ENCODE measurements around the gene CELF4.

CELF4 gene

GRCh38 chr18:37222999-37223378 is 342.6 kb downstream of the CELF4 start:
- ChIA-PET CTCF (no interaction called here), POLR2A (no interaction called here)
- Histone ChIP-seq H3K36me3 (ENCODE audit: control insufficient read depth in 4 of 4, insufficient read depth in 4 of 4, low read length in 3 of 4) (peaks cover 0 to 2% (median 0%) of the 10 kb centered on the region in 4 experiments), H3K27me3 (replicated peaks in 2 of 5; ENCODE audit: control insufficient read depth in 4 of 5, insufficient read depth in 5 of 5, low read length in 4 of 5) (no peaks in the 10 kb centered on the region), H3K9me3 (ENCODE audit: control extremely low read depth in 1 of 5, control insufficient read depth in 4 of 5, insufficient read depth in 2 of 5, low read depth in 1 of 5, low read length in 4 of 5) (peaks cover 0 to 14% (median 0%) of the 10 kb centered on the region in 5 experiments), H3K27ac (ENCODE audit: insufficient read depth in 1 of 2, low read depth in 1 of 2, low read length in 2 of 2, poor library complexity in 1 of 2, severe bottlenecking in 2 of 2) (no peak overlapping the region), H3K4me3 (ENCODE audit: control insufficient read depth in 1 of 7, extremely low read depth in 1 of 7, insufficient read depth in 4 of 7, low read depth in 2 of 7, low read length in 6 of 7) (no peak overlapping the region), H3K4me1 (ENCODE audit: control extremely low read depth in 1 of 4, control insufficient read depth in 4 of 4, insufficient read depth in 4 of 4, low read length in 3 of 4) (no peaks in the 10 kb centered on the region)
- DNase-seq = no peak
- 100% methylated on average over 1 of the region's 5 CpGs for WGBS (ENCODE audit: insufficient coverage)

- Histone ChIP-seq H3K27me3 (replicated peaks in 2 of 5; ENCODE audit: control insufficient read depth in 4 of 5, insufficient read depth in 5 of 5, low read length in 4 of 5) (no peaks in the 10 kb centered on the region), H3K4me3 (ENCODE audit: control insufficient read depth in 1 of 7, extremely low read depth in 1 of 7, insufficient read depth in 4 of 7, low read depth in 2 of 7, low read length in 6 of 7) (no peak overlapping the region), H3K27ac (ENCODE audit: insufficient read depth in 1 of 2, low read depth in 1 of 2, low read length in 2 of 2, poor library complexity in 1 of 2, severe bottlenecking in 2 of 2) (no peak overlapping the region), H3K36me3 (ENCODE audit: control insufficient read depth in 4 of 4, insufficient read depth in 4 of 4, low read length in 3 of 4) (peaks cover 0 to 2% (median 0%) of the 10 kb centered on the region in 4 experiments), H3K9me3 (ENCODE audit: control extremely low read depth in 1 of 5, control insufficient read depth in 4 of 5, insufficient read depth in 2 of 5, low read depth in 1 of 5, low read length in 4 of 5) (peaks cover 0 to 14% (median 0%) of the 10 kb centered on the region in 5 experiments), H3K4me1 (ENCODE audit: control extremely low read depth in 1 of 4, control insufficient read depth in 4 of 4, insufficient read depth in 4 of 4, low read length in 3 of 4) (no peaks in the 10 kb centered on the region)
- ChIA-PET CTCF (no interaction called here), POLR2A (no interaction called here)
- DNase-seq = no peak
- 57% methylated on average over 2 of the region's 4 CpGs for WGBS (ENCODE audit: insufficient coverage)
These were observed 343.1 kb downstream of the CELF4 start for GRCh38 chr18:37222354-37222998.

- CTCF ChIA-PET = no interaction called here
- WGBS (ENCODE audit: insufficient coverage) = 87% methylated on average over 7 of the region's 7 CpGs
- no peaks in the 10 kb centered on the region for H3K4me1 ChIP-seq (ENCODE audit: control extremely low read depth in 1 of 4, control insufficient read depth in 4 of 4, insufficient read depth in 4 of 4, low read length in 3 of 4)
- POLR2A ChIA-PET = no interaction called here
- no peak for DNase-seq
- H3K27ac ChIP-seq (ENCODE audit: insufficient read depth in 1 of 2, low read depth in 1 of 2, low read length in 2 of 2, poor library complexity in 1 of 2, severe bottlenecking in 2 of 2) = no peak overlapping the region
- no peak overlapping the region for H3K4me3 ChIP-seq (ENCODE audit: control insufficient read depth in 1 of 7, extremely low read depth in 1 of 7, insufficient read depth in 4 of 7, low read depth in 2 of 7, low read length in 6 of 7)
- H3K36me3 ChIP-seq (ENCODE audit: control insufficient read depth in 4 of 4, insufficient read depth in 4 of 4, low read length in 3 of 4) = no peaks in the 10 kb centered on the region
- H3K9me3 ChIP-seq (ENCODE audit: control extremely low read depth in 1 of 5, control insufficient read depth in 4 of 5, insufficient read depth in 2 of 5, low read depth in 1 of 5, low read length in 4 of 5) = peaks cover 0 to 17% (median 0%) of the 10 kb centered on the region in 5 experiments
- H3K27me3 ChIP-seq (replicated peaks in 2 of 5; ENCODE audit: control insufficient read depth in 4 of 5, insufficient read depth in 5 of 5, low read length in 4 of 5) = no peaks in the 10 kb centered on the region
These were observed 346.3 kb downstream of the CELF4 start for GRCh38 chr18:37219257-37219656.

GRCh38 chr18:37218022-37218590 is 347.5 kb downstream of the CELF4 start:
- H3K9me3 ChIP-seq (ENCODE audit: control extremely low read depth in 1 of 5, control insufficient read depth in 4 of 5, insufficient read depth in 2 of 5, low read depth in 1 of 5, low read length in 4 of 5) = peaks cover 0 to 17% (median 0%) of the 10 kb centered on the region in 5 experiments
- H3K4me3 ChIP-seq (ENCODE audit: control insufficient read depth in 1 of 7, extremely low read depth in 1 of 7, insufficient read depth in 4 of 7, low read depth in 2 of 7, low read length in 6 of 7) = no peak overlapping the region
- CTCF ChIA-PET = no interaction called here
- DNase-seq = no peak
- H3K4me1 ChIP-seq (ENCODE audit: control extremely low read depth in 1 of 4, control insufficient read depth in 4 of 4, insufficient read depth in 4 of 4, low read length in 3 of 4) = no peaks in the 10 kb centered on the region
- H3K27me3 ChIP-seq (replicated peaks in 2 of 5; ENCODE audit: control insufficient read depth in 4 of 5, insufficient read depth in 5 of 5, low read length in 4 of 5) = no peaks in the 10 kb centered on the region
- WGBS (ENCODE audit: insufficient coverage) = 89% methylated on average over 2 of the region's 2 CpGs
- POLR2A ChIA-PET = no interaction called here
- H3K27ac ChIP-seq (ENCODE audit: insufficient read depth in 1 of 2, low read depth in 1 of 2, low read length in 2 of 2, poor library complexity in 1 of 2, severe bottlenecking in 2 of 2) = no peak overlapping the region
- H3K36me3 ChIP-seq (ENCODE audit: control insufficient read depth in 4 of 4, insufficient read depth in 4 of 4, low read length in 3 of 4) = no peaks in the 10 kb centered on the region

GRCh38 chr18:37210781-37211180 is 354.8 kb downstream of the CELF4 start:
- no peaks in the 10 kb centered on the region for H3K4me1 ChIP-seq (ENCODE audit: control extremely low read depth in 1 of 4, control insufficient read depth in 4 of 4, insufficient read depth in 4 of 4, low read length in 3 of 4)
- ChIA-PET CTCF (no interaction called here), POLR2A (no interaction called here)
- H3K36me3 ChIP-seq (ENCODE audit: control insufficient read depth in 4 of 4, insufficient read depth in 4 of 4, low read length in 3 of 4) = no peaks in the 10 kb centered on the region
- no peak for DNase-seq
- no peaks in the 10 kb centered on the region for H3K27me3 ChIP-seq (replicated peaks in 2 of 5; ENCODE audit: control insufficient read depth in 4 of 5, insufficient read depth in 5 of 5, low read length in 4 of 5)
- H3K9me3 ChIP-seq (ENCODE audit: control extremely low read depth in 1 of 5, control insufficient read depth in 4 of 5, insufficient read depth in 2 of 5, low read depth in 1 of 5, low read length in 4 of 5) = peaks cover 0 to 2% (median 0%) of the 10 kb centered on the region in 5 experiments
- H3K4me3 ChIP-seq (ENCODE audit: control insufficient read depth in 1 of 7, extremely low read depth in 1 of 7, insufficient read depth in 4 of 7, low read depth in 2 of 7, low read length in 6 of 7) = no peak overlapping the region
- WGBS (ENCODE audit: insufficient coverage) = no CpG with 5 or more reads among the region's 1 CpG
- no peak overlapping the region for H3K27ac ChIP-seq (ENCODE audit: insufficient read depth in 1 of 2, low read depth in 1 of 2, low read length in 2 of 2, poor library complexity in 1 of 2, severe bottlenecking in 2 of 2)

- H3K4me3 ChIP-seq (ENCODE audit: control insufficient read depth in 1 of 7, extremely low read depth in 1 of 7, insufficient read depth in 4 of 7, low read depth in 2 of 7, low read length in 6 of 7) = no peak overlapping the region
- H3K27me3 ChIP-seq (replicated peaks in 2 of 5; ENCODE audit: control insufficient read depth in 4 of 5, insufficient read depth in 5 of 5, low read length in 4 of 5) = no peaks in the 10 kb centered on the region
- CTCF ChIA-PET = no interaction called here
- no peak overlapping the region for H3K27ac ChIP-seq (ENCODE audit: insufficient read depth in 1 of 2, low read depth in 1 of 2, low read length in 2 of 2, poor library complexity in 1 of 2, severe bottlenecking in 2 of 2)
- POLR2A ChIA-PET = no interaction called here
- H3K36me3 ChIP-seq (ENCODE audit: control insufficient read depth in 4 of 4, insufficient read depth in 4 of 4, low read length in 3 of 4) = no peaks in the 10 kb centered on the region
- no peaks in the 10 kb centered on the region for H3K4me1 ChIP-seq (ENCODE audit: control extremely low read depth in 1 of 4, control insufficient read depth in 4 of 4, insufficient read depth in 4 of 4, low read length in 3 of 4)
- no CpG with 5 or more reads among the region's 1 CpG for WGBS (ENCODE audit: insufficient coverage)
- no peak for DNase-seq
- peaks cover 0 to 15% (median 2%) of the 10 kb centered on the region in 5 experiments for H3K9me3 ChIP-seq (ENCODE audit: control extremely low read depth in 1 of 5, control insufficient read depth in 4 of 5, insufficient read depth in 2 of 5, low read depth in 1 of 5, low read length in 4 of 5)
These were observed 358.3 kb downstream of the CELF4 start for GRCh38 chr18:37207343-37207742.

GRCh38 chr18:37199741-37200140 is 365.9 kb downstream of the CELF4 start:
- no peaks in the 10 kb centered on the region for H3K4me1 ChIP-seq (ENCODE audit: control extremely low read depth in 1 of 4, control insufficient read depth in 4 of 4, insufficient read depth in 4 of 4, low read length in 3 of 4)
- H3K27me3 ChIP-seq (replicated peaks in 2 of 5; ENCODE audit: control insufficient read depth in 4 of 5, insufficient read depth in 5 of 5, low read length in 4 of 5) = no peaks in the 10 kb centered on the region
- DNase-seq = no peak
- H3K27ac ChIP-seq (ENCODE audit: insufficient read depth in 1 of 2, low read depth in 1 of 2, low read length in 2 of 2, poor library complexity in 1 of 2, severe bottlenecking in 2 of 2) = no peak overlapping the region
- CTCF ChIA-PET = no interaction called here
- peaks cover 0 to 3% (median 0%) of the 10 kb centered on the region in 4 experiments for H3K36me3 ChIP-seq (ENCODE audit: control insufficient read depth in 4 of 4, insufficient read depth in 4 of 4, low read length in 3 of 4)
- peaks cover 0 to 27% (median 8%) of the 10 kb centered on the region in 5 experiments for H3K9me3 ChIP-seq (ENCODE audit: control extremely low read depth in 1 of 5, control insufficient read depth in 4 of 5, insufficient read depth in 2 of 5, low read depth in 1 of 5, low read length in 4 of 5)
- 100% methylated on average over 1 of the region's 2 CpGs for WGBS (ENCODE audit: insufficient coverage)
- no peak overlapping the region for H3K4me3 ChIP-seq (ENCODE audit: control insufficient read depth in 1 of 7, extremely low read depth in 1 of 7, insufficient read depth in 4 of 7, low read depth in 2 of 7, low read length in 6 of 7)
- POLR2A ChIA-PET = no interaction called here

All from common myeloid progenitor, CD34-positive (primary cell).